LNCaP clone FGC (cell line): Measurements from ENCODE around the gene MFNG.
A peak's percentile ranks its signal among the peaks of the same experiment; 100 is the strongest.

Experiments
- DNase-seq: peaks from one replicate; pipeline ENCODE4 v3.0.0-alpha.2; 2011; ENCODE audit warnings: low read depth
- H3K4me3 ChIP-seq: 2 replicates; pipeline ENCODE4 v1.5.1; 2011; ENCODE audit warnings: mild to moderate bottlenecking, low read depth, low read length, control low read depth
- CTCF ChIP-seq: IDR thresholded peaks from 2 replicates; pipeline ENCODE4 v1.5.1; 2012; ENCODE audit warnings: mild to moderate bottlenecking; ENCODE audit not compliant: control insufficient read depth, insufficient read depth; ENCODE audit errors: extremely low read depth

The MFNG gene

GRCh38 chr22:37479196-37479595, 7.0 kb downstream of the MFNG start:
- TF ChIP-seq CTCF, result no peak
- DNase-seq, result no peak
- H3K4me3 ChIP-seq, result no peak overlapping the region

- TF ChIP-seq CTCF, result no peak
- H3K4me3 ChIP-seq, result no peak overlapping the region
- no peak for DNase-seq
Measured at GRCh38 chr22:37476389-37477329, 9.5 kb downstream of the MFNG start.

- no peak for TF ChIP-seq CTCF
- no peak overlapping the region for H3K4me3 ChIP-seq
- no peak for DNase-seq
Measured at GRCh38 chr22:37474447-37475090, 11.6 kb downstream of the MFNG start.

GRCh38 chr22:37473437-37473946, 12.7 kb downstream of the MFNG start:
- TF ChIP-seq CTCF, result no peak
- no peak overlapping the region for H3K4me3 ChIP-seq
- no peak for DNase-seq

- TF ChIP-seq CTCF, result peak; percentile 47
- no peak overlapping the region for H3K4me3 ChIP-seq
- no peak for DNase-seq
Measured at GRCh38 chr22:37472418-37473006, 13.7 kb downstream of the MFNG start.

- DNase-seq, result no peak
- H3K4me3 ChIP-seq, result no peak overlapping the region
- TF ChIP-seq CTCF, result no peak
Measured at GRCh38 chr22:37471727-37472417, 14.3 kb downstream of the MFNG start.
